DMS114 treated with DMSO at 0.1 percent for 48 hours (cell line): ENCODE measurements around the gene ARL6IP5.

ENCODE experiments used
- DNase-seq: peaks from one replicate; lab custom pipeline; 2025; ENCODE audit not compliant: unreplicated experiment; lab: John Stamatoyannopoulos, UW

ARL6IP5 gene

DNA sequence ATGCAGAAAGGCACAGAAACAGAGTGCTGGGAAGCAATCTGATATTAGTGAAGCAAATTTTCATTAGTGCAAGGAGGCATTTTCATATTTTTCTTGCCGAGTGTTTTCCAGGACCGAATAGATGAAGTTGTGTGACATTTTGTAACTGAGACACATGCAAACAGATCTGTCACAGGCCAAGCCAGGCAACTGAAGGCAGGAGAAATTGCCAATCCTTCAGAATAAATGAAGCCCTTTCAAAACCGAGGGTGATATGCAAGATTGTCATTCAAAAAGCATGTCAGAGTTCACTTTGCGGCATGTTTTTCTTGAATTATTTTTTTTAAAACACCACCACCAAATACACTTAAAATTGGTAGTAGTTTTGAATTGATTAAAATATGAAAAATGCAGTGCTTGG, 31.4 kb downstream of the ARL6IP5 start:
- no peak for DNase-seq

DNA sequence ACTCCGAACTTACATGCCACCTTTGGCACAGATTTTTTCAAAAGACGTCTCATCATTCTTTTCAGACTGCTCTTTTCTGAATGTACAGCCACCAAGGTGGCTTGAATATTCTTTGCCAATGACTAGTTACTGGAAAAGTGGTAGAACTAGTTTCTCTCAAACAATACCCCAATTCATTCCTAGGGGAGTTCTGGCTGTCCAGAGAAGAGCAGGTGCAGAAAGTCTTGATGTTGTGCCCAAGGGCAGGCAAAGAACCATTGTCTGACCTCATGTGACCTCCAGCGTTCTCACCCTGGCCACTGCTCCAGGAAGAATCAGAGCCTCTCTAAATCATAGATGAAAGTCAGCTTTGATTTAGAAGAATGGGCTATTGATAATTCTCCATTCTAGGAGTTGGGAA, 32.2 kb downstream of the ARL6IP5 start:
- DNase-seq: no peak

DNA sequence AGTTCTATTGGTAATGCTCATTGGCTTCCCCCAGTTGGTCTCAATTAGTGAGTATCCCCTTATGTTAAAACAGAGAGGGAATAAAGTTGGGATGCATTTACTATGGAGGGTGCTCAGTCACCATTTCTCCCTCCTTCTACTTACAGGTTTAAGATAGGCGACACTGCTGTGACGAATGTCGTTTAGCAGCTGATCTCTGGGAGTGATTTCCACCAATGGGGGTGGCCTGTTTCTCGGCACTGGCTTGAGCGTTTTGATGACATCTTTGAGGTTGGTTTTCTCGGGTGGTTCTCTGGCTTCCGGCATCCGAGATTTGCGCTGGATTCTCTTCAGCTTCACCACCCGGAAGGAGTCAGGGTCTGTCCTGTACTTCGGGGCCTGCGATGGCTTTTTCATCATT, 33.8 kb downstream of the ARL6IP5 start:
- DNase-seq: no peak

DNA sequence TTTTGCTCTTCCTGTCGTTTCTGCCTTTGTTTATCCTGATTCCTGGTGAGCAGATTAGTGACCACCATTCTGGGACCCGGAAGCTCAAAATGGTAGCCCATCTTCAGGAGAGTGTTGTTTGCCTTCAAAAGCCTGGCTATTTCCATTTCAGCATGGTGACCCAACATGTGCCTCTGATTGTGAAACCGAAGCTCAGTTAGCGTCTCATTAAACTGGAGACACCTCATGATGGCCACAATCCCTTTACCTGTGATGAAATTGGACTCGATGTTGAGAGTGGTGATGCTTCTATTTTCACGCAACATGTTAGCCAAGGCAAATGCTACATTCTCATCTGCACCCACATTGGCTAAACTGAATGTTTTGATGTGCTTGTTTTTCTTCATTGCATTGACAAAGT, 34.4 kb downstream of the ARL6IP5 start:
- DNase-seq: no peak

DNA sequence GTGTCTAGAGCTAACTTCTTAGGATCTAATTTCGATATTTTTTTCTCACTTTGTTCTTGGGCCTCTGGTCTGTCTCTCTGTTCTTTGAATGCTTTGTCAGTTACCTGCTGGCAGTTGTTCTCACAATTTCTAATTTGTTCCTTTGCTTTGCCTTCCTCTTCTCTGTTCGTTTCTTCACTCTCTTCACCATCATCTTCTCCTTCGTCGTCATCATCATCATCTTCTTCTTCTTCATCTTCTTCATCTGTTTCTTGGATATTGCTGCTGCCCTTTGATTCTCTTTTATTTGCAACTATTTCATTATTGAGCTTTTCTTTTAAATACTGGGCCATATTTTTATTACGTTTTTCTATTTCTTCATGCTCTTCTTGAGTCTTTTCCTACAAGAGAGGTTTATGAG, 34.9 kb downstream of the ARL6IP5 start:
- no peak for DNase-seq

DNA sequence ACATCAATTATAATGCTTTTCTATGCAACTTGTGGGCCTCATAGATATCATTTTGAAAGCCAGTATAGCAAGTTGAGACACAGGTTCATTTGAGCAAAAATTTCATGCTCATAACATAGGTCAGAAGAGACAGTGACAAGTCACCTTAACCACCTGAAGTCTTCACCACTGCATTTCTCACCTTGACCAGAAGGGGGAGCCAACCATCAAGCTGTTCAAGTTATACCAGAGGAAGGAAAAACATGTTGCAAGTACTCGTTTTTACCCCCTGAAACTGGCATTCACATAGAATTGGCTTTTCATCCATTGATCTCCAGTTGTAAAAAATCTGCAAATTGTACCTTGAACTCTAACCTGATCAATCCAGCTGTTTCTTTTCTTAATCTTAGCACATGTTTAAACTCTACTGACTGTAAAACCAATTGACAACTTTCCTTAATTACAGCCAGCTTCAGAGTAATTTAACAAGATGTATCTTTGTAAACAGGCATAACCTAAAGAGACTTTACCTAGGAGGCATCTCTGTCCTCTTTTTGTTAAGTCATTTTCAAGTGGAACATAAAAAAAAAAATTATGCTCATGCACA, 36.2 kb downstream of the ARL6IP5 start:
- peak; percentile 21 for DNase-seq

DNA sequence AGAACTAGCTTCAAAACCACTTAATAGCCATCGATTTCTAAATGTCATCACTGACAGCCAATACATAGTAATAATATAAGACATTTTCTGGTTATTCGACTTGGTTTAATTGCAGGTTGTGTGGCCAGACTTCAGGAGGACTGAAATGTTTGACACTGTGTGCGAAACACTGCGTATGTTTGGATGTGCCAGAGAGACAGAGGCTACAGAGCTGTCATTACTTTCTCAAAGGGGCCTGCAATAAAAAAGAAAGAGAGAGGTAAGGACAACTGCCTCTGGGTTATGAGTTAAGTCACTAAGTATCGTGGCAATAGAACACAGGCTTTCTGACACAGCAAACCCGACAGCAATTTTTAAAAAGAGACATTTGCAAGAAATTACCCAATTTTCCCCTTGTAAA, 36.8 kb downstream of the ARL6IP5 start:
- no peak for DNase-seq

DNA sequence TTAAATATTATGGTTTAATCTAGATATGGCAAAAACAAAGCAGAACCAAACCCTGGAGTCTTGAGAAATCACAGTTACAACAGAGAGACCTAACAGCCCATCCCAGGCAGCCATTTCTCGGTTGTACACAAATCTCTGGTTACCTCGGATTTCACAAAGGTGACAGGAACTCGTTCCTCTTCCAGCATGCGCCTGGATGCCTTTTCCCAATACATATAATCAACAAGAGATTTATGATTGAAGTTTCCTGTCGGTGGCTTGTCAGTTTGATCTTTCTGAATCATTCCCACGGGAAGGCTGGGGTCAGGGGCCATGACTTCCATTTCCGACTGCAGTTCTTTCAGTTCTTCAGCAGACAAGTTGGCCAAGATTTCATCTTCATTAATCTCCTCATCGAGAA, 37.2 kb downstream of the ARL6IP5 start:
- no peak for DNase-seq

DNA sequence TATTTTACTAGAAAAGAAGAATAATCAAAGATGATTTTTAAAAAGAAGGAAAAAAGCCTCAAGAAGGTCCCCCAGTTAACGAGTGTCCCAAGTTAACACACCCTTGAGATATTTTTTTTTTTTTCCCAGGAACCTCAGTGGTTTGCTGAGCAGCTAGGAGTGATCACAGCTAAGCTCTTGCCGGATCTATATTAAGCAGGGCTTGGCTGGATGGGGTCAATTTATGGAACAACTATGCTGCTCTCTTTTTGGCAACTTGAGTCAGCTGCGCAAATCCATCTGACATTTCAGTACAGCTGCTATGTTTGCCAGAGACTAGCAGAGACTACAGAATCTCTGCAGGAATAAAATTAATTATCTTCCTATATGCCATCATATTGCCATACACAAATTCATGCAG, 37.7 kb downstream of the ARL6IP5 start, which contains the start of gene LMOD3:
Gene LMOD3 (minus strand): TSS at position 193 of the 400 bp plus-strand sequence. CDS start 209 bp downstream, outside the sequence.
- DNase-seq: no peak

DNA sequence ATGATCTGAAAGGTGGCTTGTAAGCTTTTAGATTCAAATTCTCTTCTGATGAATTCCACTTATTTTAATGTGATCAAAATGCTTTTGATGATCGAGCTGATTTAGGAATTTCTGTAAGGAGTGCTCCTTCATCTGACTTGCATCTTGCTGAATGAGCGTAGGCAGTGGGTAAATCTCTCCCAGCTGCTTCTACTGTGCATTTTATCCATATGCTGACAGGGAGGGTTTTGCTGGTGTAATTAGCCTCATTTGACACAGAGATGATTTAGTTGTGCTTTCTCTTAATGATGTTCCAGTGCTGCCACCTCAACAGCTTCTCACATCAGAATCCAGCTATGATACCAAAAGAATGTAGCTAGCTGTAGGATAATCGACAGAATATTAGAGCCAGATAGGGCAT, 41.5 kb downstream of the ARL6IP5 start:
- no peak for DNase-seq

DNA sequence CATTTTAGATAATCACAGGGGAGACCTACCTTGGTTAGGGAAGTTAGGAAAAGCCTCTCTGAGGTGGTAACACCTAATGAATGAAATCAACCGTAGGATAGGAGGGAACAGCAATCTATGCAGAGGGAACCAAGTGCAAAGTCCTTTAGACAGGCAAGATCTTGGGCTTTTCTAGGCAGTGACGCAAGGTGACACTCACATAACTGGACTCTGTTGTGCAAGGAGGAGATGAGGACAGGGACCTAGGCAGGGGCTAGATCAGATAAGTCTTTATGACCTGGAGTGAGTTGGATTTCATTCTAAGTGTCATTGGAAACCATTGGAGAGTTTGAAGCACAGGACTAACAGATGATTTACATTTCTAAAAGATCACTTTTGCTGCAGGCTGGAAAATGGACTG, 42.3 kb downstream of the ARL6IP5 start:
- DNase-seq: no peak

DNA sequence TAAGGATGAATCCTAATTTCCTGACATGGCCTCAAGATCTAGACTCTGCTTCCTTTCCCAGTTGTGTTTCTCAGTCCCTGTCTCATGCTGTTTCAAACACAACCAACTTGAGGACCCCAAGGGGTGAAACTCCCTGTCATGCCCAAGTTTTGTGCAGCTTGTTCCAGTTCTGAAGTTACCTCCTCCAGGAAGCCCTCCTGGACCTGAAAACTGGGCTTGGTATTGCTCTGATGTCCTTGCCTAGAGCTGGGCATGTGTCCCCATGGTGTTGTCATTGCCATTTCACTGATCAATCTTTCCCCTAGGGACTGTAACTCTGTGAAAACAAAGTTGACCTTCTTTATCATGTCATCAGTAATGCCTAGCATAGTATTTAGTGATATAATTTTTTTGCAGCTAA, 43.8 kb downstream of the ARL6IP5 start:
- DNase-seq: no peak

DNA sequence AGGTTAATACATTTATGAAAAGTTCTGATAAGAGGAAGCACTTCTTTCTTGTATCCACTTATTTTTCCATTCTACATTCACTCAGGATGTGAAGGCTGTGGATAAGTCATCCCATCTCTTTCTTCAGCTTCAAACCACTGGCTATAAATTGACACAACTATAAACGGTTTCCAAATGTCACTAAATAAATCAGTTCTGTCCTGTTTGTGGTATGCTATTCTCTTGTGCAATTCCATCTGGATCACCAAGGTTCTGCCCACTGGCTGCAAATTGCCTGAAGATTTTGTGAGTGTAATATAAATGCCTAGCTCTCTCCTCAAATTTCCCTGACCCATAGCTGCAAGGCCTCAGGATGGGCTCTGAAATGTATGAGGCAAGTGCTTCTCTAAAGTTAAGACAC, 44.8 kb downstream of the ARL6IP5 start:
- no peak for DNase-seq

DNA sequence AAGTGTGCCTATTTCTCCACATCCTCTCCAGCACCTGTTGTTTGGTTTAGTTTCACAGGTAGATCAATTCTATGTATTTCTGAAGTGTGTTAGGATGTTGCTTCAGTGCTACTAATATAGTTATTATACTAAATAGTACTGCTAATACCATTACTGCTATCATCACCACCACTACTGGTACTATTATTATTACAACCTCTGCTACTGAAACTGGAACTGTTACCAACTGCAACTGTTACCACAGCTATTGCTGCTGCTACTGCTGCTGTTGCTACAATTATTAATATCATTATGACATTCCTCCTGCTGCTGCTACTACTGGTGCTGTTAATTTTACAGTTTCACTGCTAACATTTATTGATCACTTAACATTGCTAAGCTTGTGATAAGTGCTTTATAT, 46.0 kb downstream of the ARL6IP5 start:
- DNase-seq: no peak

DNA sequence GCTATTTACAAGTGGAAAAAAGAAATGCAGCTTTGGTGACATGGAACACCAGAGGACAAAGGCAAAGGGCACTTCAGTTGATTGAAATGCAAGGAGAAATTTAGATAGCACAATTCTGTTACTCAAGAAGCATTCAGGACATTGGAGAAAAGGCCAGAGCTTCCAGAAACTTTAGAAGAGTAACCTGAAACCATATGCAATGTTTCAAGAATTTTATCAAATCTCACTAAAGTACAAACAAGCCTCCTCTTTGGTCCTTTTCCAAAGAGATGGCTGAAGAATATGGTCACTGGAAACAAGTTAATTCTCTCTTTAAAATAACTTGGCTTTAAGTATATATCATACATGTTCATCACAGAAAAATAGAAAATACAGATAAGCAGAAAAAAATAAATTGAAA, 52.3 kb downstream of the ARL6IP5 start:
- DNase-seq: no peak

DNA sequence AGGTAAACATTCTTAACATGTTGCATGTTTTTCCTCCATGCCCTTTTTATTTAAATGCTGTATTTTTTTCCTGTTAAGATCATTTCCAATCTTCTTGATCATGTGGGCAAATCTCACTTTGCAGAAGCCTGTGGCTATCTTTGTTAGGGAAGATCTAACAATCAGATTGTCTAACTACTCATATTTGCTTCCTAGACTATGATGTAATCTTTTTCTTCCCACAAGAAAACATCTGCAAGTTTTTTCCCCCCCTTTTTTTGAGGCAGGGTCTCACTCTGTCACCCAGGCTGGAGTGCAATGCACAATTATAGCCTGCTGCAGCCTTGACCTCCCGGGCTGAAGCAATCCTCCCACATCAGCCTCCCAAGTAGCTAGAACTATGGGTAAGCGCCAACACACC, 52.7 kb downstream of the ARL6IP5 start:
- no peak for DNase-seq

DNA sequence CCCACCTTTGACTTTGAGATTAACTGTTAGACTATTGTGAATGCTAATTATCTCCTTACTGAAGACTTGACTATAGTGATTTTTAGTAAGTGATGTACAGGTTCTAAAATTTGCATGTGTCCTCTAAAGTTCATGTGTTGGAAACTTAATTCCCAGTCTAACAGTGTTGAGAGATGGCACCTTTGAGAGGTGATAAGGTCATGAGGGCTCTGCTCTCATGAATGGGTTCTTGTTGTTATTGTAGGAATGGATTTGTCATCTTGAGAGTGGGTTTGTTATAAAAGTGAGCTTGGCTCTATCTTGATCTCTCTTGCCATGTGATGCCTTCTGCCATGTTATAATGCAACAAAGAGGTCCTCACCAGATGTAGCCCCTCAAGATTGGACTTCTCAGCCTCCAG, 56.6 kb downstream of the ARL6IP5 start:
- no peak for DNase-seq

DNA sequence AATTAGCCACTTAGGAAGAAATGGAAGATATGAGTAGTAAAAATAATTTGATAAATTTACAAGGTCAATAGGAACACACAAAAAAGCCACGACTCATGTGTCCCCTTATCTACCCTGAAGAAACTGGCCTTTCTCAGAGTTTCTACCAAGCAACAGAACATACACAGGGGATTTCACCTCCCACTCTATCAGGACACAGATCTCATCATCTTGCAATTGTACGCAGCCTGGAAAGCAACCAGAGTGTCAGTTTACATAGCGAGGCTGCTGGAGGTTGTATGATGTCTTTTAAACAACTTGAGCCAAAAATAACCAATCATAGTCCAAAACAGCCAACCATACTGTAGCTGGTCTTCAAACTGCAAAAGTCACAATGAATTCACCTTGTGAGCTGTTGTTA, 57.4 kb downstream of the ARL6IP5 start:
- DNase-seq: no peak

DNA sequence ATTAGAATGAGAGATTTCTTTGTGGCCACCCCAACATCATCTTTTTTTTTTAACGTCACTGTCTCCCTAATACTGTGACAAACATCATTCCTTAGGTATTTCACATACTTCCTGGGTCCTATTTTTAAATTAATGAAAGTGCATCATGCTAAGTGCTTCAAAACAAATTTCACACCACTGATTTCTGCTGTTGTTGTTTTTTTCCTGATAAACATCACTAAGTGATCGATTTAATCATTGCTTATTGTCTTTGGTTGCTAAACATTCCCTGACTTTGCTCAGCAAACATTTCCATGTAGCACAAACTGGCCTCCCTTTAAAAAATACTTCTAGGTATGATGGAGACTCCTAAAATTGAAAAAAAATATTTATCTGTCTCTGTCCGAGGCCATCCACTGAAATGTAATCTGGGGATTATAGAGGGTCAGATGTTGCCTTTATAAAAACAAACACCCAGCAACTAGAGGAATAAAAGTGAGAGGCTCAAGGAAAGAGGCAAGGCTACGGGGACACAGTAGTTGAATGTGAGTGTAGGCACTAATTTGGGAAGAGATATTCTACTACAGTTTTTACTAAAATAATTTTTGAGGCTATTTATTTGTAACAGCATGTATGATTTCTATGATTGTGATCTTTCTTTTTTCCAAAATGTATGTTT, 58.2 kb downstream of the ARL6IP5 start:
- DNase-seq: no peak

DNA sequence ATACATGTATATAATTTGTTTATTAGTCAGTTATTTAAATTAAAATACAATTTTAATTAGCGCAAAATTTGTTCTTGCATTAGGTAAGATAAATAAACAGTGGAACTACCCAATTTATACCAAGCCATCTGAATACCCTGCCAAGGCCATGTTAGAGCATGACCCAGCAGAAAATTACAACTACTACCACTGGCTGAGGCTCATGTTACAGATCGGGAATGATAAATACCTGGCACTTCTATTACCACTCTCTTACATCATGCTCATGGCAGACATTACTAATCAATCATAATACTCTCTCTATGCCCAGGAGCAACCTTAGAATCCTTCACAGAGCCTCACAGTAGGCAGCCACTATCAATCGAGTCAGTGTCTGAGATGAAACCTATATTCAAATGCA, 58.9 kb downstream of the ARL6IP5 start:
- DNase-seq: no peak

DNA sequence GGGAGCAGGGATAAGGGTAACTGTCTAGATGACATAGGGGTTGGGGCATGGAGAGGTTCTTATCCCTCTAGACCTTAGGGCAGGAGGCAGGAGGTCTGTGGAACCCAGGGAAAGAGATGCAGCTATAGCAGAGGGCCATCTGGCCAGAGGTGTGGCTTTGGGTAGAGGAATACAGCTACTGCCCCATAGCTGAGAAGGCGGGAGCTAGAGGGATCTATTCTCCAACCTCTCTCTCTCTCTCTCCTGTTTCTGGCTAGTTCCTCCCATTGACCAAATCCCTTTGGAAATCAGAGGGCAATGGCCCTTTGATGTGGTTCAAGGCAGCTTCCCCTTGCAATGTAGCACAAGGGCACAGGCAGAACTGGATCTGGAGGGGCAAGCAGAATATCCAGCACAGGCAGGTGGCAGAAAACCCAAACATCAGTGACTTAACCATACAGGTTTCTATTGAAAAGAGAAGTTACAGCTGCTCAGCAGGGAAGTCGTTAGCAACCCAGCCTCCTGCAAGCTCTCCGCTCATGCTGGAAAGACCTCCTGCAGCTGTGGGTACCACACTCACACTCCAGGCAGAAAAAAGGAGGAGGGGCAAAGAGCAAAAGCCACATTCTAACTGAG, 60.0 kb downstream of the ARL6IP5 start:
- no peak for DNase-seq

DNA sequence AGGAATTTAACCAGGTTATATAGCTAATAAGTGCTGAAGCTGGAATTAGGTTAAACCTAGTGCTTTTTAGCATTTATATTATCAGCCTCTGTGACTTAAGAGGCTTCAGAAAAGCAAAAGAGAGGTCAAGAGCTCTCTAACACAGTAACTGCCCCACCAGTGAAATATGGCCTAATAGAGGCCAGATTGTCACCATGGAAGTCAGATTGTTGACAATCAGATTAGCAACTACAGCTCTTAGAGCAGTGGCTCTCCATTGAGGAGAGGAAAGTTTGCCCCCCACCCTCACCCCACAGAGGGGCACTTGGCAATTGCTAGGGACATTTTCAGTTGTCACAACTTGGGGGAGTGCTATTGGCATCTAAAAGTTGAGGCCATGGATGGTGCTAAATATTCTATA, 61.0 kb downstream of the ARL6IP5 start:
- no peak for DNase-seq

DNA sequence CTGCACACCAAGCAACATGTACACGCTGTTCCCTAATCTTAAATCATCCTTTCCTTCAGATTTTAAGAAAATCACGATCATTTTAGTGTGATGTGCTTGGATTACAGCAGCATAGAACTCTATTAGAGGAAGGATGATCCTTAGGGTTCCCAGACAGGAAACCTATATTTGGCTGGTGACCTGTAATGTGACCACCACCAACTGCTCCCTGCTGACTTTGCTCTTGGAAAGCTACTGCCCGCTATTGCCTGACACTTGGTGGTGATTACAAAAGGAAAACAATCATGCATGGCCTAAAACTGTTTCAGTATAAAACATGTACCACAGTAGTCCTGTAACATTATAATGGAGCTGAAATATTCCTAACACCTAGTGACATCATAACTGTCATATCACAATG, 64.8 kb downstream of the ARL6IP5 start:
- DNase-seq: no peak
